ENCODE measurements around the gene MYBPC2.

- TF ChIP-seq CTCF (IDR thresholded peaks at IDR 0.05) (no peak), POLR2A (IDR thresholded peaks at IDR 0.05) (no peak)
Measured at GRCh38 chr19:50505856-50506611, 73.3 kb downstream of the MYBPC2 start.
